Upper lobe of left lung (tissue), 6 donors: ENCODE data around the gene DPP10. TPM values are rescaled to one million over a fixed set of nuclear protein-coding genes. Genes with fewer than 3 reads are reported as not detected.
A peak's percentile ranks its signal among the peaks of the same experiment; 100 is the strongest.

Experiments
- ATAC-seq, 2 donors: fragments of 200-7000 bp; cut with Tn5 transposase; one replicate each; pipeline ENCODE4 v1.9.1; 2022; ENCODE audit warnings: mild to moderate bottlenecking in 2 of 2, moderate library complexity in 2 of 2; ENCODE audit not compliant: low FRiP score in 2 of 2
- DNase-seq, 2 donors: peaks; one replicate each; pipeline ENCODE4 v3.0.0-alpha.2; 2019 to 2020
- H3K27ac ChIP-seq, 4 donors: fragments of 200-600 bp; sonication (generic); one replicate each; pipeline ENCODE4 v1.5.1; 2016 to 2019
- H3K27me3 ChIP-seq, 4 donors: fragments of 200-600 bp; sonication (generic); one replicate each; pipeline ENCODE4 v1.5.1; 2017 to 2019
- H3K36me3 ChIP-seq, 4 donors: fragments of 200-600 bp; sonication (generic); one replicate each; pipeline ENCODE4 v1.5.1; 2016 to 2019
- H3K4me1 ChIP-seq, 4 donors: fragments of 200-600 bp; sonication (generic); one replicate each; pipeline ENCODE4 v1.5.1; 2018 to 2019
- H3K4me3 ChIP-seq, 4 donors: fragments of 200-600 bp; sonication (generic); one replicate each; pipeline ENCODE4 v1.5.1; 2017 to 2019; ENCODE audit warnings: mild to moderate bottlenecking in 2 of 4, moderate library complexity in 1 of 4
- H3K9me3 ChIP-seq, 4 donors: fragments of 200-600 bp; sonication (generic); one replicate each; pipeline ENCODE4 v1.5.1; 2018 to 2019
- EP300 ChIP-seq, 4 donors: sonication (generic); formaldehyde crosslinking; IDR thresholded peaks; one replicate each; pipeline ENCODE4 v1.5.1; 2017; ENCODE audit warnings: antibody characterized with exemption in 4 of 4, control low read depth in 2 of 4
- POLR2A ChIP-seq, 4 donors: fragments of 450-650 bp; IDR thresholded peaks; one replicate each; pipeline ENCODE4 v1.5.1; 2016 to 2017; ENCODE audit warnings: antibody characterized with exemption in 4 of 4, mild to moderate bottlenecking in 2 of 4
- POLR2AphosphoS5 ChIP-seq, 2 donors: sonication (generic); formaldehyde crosslinking; IDR thresholded peaks; one replicate each; pipeline ENCODE4 v1.5.1; 2017; ENCODE audit warnings: antibody characterized with exemption in 2 of 2
- WGBS, 2 donors: methylation state at CpG; one replicate each; pipeline ENCODE4 v1.1.5; 2017 to 2018; 5-methylcytosine and 5-hydroxymethylcytosine counted together
- total RNA-seq, 6 donors: library from RNA; depleted of rRNA in 4 of 6; stranded (reverse); fragments of >200 nt in 4 of 6; gene quantifications; one replicate each; pipeline versions ENCODE4 v1.1.0 to v1.2.1, GENCODE V29; 2016 to 2021
- TF ChIP-seq, protein P1 (sequence below), 6 experiments: fragments of 450-650 bp in 4 of 6; fragments of 200-600 bp in 2 of 6; sonication (generic) in 2 of 6; IDR thresholded peaks; one replicate each; pipeline ENCODE4 v1.5.1; 2016 to 2019; ENCODE audit warnings: antibody characterized with exemption in 6 of 6
- donor health status: DM: no; HTN: no; CAD: no; lungs with moderate emphysema.
- donor health status: DM: no; HTN: yes; CAD: no; lungs with severe emphysema.

DPP10 gene
- total RNA-seq, 6 donors from 2014 or later, result 0.46 to 1.7 (median 0.77) TPM; not detected in 2

DNA sequence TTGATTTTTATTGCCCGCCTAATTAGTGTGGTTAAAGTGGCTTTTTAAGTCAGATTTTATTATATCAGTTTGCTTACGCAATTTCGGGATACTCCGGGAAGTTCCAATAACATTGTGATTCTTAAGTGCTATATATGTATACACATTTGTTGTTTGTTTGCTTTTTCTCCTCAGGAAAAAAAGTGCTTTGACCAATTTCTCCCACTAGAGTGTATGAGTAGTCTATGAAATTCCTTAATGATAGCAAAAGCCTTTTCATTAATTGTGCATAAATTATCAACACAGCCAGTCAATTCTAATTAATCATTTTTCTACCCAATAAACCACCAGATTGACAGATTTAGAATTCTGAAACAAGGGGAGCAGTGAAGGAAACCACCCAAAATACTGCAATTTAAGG is 172.2 kb downstream of the DPP10 start:
- Histone ChIP-seq H3K4me3 (no peak overlapping the region), H3K27ac (no peak overlapping the region), H3K36me3 (no peaks in the 10 kb centered on the region), H3K4me1 (no peaks in the 10 kb centered on the region), H3K27me3 (no peaks in the 10 kb centered on the region), H3K9me3 (no peaks in the 10 kb centered on the region)
- no peak for ATAC-seq
- 65 to 67% methylated on average over 4 of the region's 4 CpGs for WGBS, 2 donors
- TF ChIP-seq POLR2A (IDR thresholded peaks at IDR 0.05), result no peak
- TF ChIP-seq POLR2AphosphoS5 (IDR thresholded peaks at IDR 0.05), result no peak
- TF ChIP-seq EP300 (IDR thresholded peaks at IDR 0.05), result no peak
- TF ChIP-seq, protein P1, sequence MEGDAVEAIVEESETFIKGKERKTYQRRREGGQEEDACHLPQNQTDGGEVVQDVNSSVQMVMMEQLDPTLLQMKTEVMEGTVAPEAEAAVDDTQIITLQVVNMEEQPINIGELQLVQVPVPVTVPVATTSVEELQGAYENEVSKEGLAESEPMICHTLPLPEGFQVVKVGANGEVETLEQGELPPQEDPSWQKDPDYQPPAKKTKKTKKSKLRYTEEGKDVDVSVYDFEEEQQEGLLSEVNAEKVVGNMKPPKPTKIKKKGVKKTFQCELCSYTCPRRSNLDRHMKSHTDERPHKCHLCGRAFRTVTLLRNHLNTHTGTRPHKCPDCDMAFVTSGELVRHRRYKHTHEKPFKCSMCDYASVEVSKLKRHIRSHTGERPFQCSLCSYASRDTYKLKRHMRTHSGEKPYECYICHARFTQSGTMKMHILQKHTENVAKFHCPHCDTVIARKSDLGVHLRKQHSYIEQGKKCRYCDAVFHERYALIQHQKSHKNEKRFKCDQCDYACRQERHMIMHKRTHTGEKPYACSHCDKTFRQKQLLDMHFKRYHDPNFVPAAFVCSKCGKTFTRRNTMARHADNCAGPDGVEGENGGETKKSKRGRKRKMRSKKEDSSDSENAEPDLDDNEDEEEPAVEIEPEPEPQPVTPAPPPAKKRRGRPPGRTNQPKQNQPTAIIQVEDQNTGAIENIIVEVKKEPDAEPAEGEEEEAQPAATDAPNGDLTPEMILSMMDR (IDR thresholded peaks at IDR 0.05), result no peak
- no peak for DNase-seq

DNA sequence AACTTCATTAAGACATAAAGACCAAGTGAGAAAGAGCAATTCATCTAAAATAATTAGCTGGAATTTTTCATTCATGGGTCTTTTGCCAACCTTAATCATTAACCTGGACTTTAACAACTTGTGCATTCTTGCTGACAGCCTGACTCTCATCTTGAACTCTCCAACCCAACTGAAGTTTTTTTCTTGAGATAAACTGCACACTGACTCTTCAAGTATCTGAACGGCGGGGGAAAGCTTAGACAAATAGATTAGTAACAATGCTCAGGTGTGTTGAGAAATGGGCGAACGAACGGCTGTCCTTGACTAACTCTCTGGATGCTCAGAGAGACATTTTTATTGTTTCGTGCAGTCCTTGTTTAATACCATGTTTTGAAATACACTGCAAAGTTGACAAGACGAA is 186.0 kb downstream of the DPP10 start:
- no peak overlapping the region for H3K27ac ChIP-seq
- DNase-seq (no peak), ATAC-seq (no peak)
- H3K9me3 ChIP-seq, result no peaks in the 10 kb centered on the region
- 64 to 68% methylated on average over 7 of the region's 7 CpGs for WGBS, 2 donors
- no peak overlapping the region for H3K4me3 ChIP-seq
- H3K36me3 ChIP-seq, result no peaks in the 10 kb centered on the region
- TF ChIP-seq POLR2AphosphoS5 (IDR thresholded peaks at IDR 0.05) (no peak), POLR2A (IDR thresholded peaks at IDR 0.05) (no peak), EP300 (IDR thresholded peaks at IDR 0.05) (no peak)
- TF ChIP-seq, protein P1 (IDR thresholded peaks at IDR 0.05), result no peak
- no peaks in the 10 kb centered on the region for H3K4me1 ChIP-seq
- H3K27me3 ChIP-seq, result no peaks in the 10 kb centered on the region

DNA sequence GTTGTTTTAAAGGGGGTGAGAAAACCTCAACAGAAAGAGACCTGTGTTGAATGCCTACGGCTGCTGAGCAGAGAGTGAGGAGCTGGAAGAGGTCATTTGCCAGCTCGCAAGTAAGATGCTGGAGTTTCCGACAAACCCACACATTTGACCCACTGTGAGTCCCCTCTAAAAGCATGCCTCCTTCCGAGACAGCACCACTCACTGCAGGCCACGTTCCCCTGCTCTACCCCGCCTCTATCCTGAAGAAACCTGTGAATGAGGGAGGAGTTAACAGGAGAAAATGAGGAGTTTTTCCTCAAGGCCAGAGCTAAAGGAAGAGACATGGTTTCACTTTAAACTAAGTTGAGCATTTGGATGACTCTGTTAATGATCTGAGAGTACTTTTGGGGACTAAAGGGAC is 188.7 kb downstream of the DPP10 start:
- TF ChIP-seq EP300 (IDR thresholded peaks at IDR 0.05) (no peak), POLR2AphosphoS5 (IDR thresholded peaks at IDR 0.05) (no peak), POLR2A (IDR thresholded peaks at IDR 0.05) (no peak)
- TF ChIP-seq, protein P1 (IDR thresholded peaks at IDR 0.05), result no peak
- no peak for ATAC-seq
- H3K4me1 ChIP-seq, result no peaks in the 10 kb centered on the region

DNA sequence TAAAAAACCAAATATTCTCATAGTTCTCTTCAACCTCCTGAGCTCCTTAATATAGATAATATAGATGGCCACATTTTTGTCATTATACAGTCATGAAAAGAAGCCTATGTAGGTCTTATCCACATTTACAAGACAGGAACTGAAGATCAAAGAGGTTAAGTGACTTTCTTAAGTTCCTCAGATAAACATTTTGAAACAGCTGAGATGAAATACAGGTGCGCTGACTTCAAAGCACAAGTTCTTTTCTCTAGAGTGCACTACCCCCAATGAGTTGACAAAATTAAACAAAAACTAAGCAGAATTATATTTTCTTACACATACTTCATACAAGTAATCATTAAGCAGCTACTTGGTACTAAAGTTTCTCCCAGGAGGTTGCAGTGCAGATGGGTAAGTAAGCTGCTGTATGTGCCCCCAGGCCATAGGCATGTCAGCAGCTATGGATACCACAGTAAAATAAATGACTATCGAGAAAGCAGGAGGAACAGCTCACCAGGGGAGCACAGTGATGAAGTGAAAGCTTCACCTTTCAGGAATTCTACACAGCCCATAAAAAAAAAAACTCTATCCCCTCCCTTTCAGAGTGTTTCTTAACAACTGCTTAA is 199.8 kb downstream of the DPP10 start:
- Histone ChIP-seq H3K4me3 (no peak overlapping the region), H3K9me3 (peaks cover 0 to 6% (median 0%) of the 10 kb centered on the region in 4 donors), H3K27me3 (no peaks in the 10 kb centered on the region), H3K36me3 (no peaks in the 10 kb centered on the region), H3K27ac (no peak overlapping the region), H3K4me1 (no peaks in the 10 kb centered on the region)
- WGBS, 2 donors, result 25 to 35% methylated on average over 2 of the region's 2 CpGs
- no peak for DNase-seq
- no peak for ATAC-seq
- no peak for TF ChIP-seq EP300 (IDR thresholded peaks at IDR 0.05)
- no peak for TF ChIP-seq POLR2A (IDR thresholded peaks at IDR 0.05)
- TF ChIP-seq POLR2AphosphoS5 (IDR thresholded peaks at IDR 0.05), result no peak
- TF ChIP-seq, protein P1 (IDR thresholded peaks at IDR 0.05), result no peak

More for the DNA sequence above, 188.7 kb downstream of the DPP10 start:
- DNase-seq, result no peak
- Histone ChIP-seq H3K27me3 (no peaks in the 10 kb centered on the region), H3K27ac (no peak overlapping the region), H3K9me3 (no peaks in the 10 kb centered on the region), H3K36me3 (no peaks in the 10 kb centered on the region), H3K4me3 (no peak overlapping the region)
- 74 to 82% methylated on average over 6 of the region's 6 CpGs for WGBS, 2 donors

DNA sequence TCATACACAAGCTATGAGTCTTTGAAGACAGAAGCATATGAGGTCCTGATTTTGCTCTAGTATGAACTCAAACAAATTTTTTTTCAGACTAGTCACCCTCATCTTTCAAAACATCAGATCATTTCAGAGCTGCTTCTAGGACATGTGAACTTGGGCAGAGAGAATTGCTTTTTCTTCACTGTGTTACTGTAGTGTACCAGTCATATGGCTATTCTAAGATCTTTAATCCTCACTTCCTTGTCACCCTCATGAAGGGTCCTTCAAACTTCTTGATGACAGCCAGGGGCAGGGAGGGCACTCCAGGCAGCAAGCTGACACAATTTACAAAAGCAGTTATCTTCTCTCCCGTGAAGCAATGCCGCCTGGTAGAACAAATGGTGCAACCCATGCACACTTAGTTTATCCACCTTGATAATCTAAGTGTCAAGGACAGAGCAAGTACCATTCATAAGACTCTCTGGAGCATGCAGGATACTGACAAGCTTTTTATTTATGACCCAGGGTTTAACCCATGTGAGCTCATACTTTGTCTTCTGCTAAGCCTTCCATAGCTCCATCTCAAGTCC is 200.6 kb downstream of the DPP10 start:
- peak in 1 of 2 donors; percentile 53 for ATAC-seq
- 50 to 53% methylated on average over 2 of the region's 2 CpGs for WGBS, 2 donors

More for the DNA sequence above, 200.6 kb downstream of the DPP10 start:
- peaks cover 0 to 6% (median 0%) of the 10 kb centered on the region in 4 donors for H3K9me3 ChIP-seq
- no peaks in the 10 kb centered on the region for H3K27me3 ChIP-seq
- no peak overlapping the region for H3K27ac ChIP-seq
- peak in 1 of 2 donors; percentile 34 for DNase-seq
- H3K4me3 ChIP-seq, result no peak overlapping the region
- no peaks in the 10 kb centered on the region for H3K36me3 ChIP-seq
- TF ChIP-seq POLR2A (IDR thresholded peaks at IDR 0.05) (no peak), EP300 (IDR thresholded peaks at IDR 0.05) (no peak), POLR2AphosphoS5 (IDR thresholded peaks at IDR 0.05) (no peak)
- TF ChIP-seq, protein P1 (IDR thresholded peaks at IDR 0.05), result no peak
- no peaks in the 10 kb centered on the region for H3K4me1 ChIP-seq
